ENCODE measurements around the gene CMIP.
A peak's percentile ranks its signal among the peaks of the same experiment; 100 is the strongest.

CMIP gene

GRCh38 chr16:81445143-81445961 is 744 bp downstream of the CMIP start:
- H3K4me3 ChIP-seq (ENCODE audit: low read length) = peak overlapping the region; percentile 75
- no peak for DNase-seq (ENCODE audit: low read depth, low spot score)

- peak overlapping the region; percentile 75 for H3K4me3 ChIP-seq (ENCODE audit: low read length)
- DNase-seq (ENCODE audit: low read depth, low spot score) = no peak
Observed at GRCh38 chr16:81445966-81446906, 1.6 kb downstream of the CMIP start.

- H3K4me3 ChIP-seq (ENCODE audit: low read length) = peak overlapping the region; percentile 75
Observed at GRCh38 chr16:81446907-81447268, 2.3 kb downstream of the CMIP start.

GRCh38 chr16:81447383-81448101 is 2.9 kb downstream of the CMIP start:
- no peak overlapping the region for H3K4me3 ChIP-seq (ENCODE audit: low read length)

More at GRCh38 chr16:81446907-81447268, 2.3 kb downstream of the CMIP start:
- no peak for DNase-seq (ENCODE audit: low read depth, low spot score)

GRCh38 chr16:81448154-81449131 is 3.8 kb downstream of the CMIP start:
- DNase-seq (ENCODE audit: low read depth, low spot score) = no peak
- no peak overlapping the region for H3K4me3 ChIP-seq (ENCODE audit: low read length)

More at GRCh38 chr16:81447383-81448101, 2.9 kb downstream of the CMIP start:
- DNase-seq (ENCODE audit: low read depth, low spot score) = no peak

- no peak for DNase-seq (ENCODE audit: low read depth, low spot score)
- no peak overlapping the region for H3K4me3 ChIP-seq (ENCODE audit: low read length)
Observed at GRCh38 chr16:81449241-81449640, 4.6 kb downstream of the CMIP start.

- H3K4me3 ChIP-seq (ENCODE audit: low read length) = no peak overlapping the region
- no peak for DNase-seq (ENCODE audit: low read depth, low spot score)
Observed at GRCh38 chr16:81449899-81450608, 5.4 kb downstream of the CMIP start.

- no peak for DNase-seq (ENCODE audit: low read depth, low spot score)
- H3K4me3 ChIP-seq (ENCODE audit: low read length) = no peak overlapping the region
Observed at GRCh38 chr16:81450783-81451491, 6.3 kb downstream of the CMIP start.

GRCh38 chr16:81451753-81452680 is 7.4 kb downstream of the CMIP start:
- H3K4me3 ChIP-seq (ENCODE audit: low read length) = peak overlapping the region; percentile 4
- DNase-seq (ENCODE audit: low read depth, low spot score) = no peak

- no peak for DNase-seq (ENCODE audit: low read depth, low spot score)
- no peak overlapping the region for H3K4me3 ChIP-seq (ENCODE audit: low read length)
Observed at GRCh38 chr16:81453091-81453728, 8.6 kb downstream of the CMIP start.

GRCh38 chr16:81454044-81454443 is 9.4 kb downstream of the CMIP start:
- no peak for DNase-seq (ENCODE audit: low read depth, low spot score)
- H3K4me3 ChIP-seq (ENCODE audit: low read length) = no peak overlapping the region

- DNase-seq (ENCODE audit: low read depth, low spot score) = no peak
- H3K4me3 ChIP-seq (ENCODE audit: low read length) = no peak overlapping the region
Observed at GRCh38 chr16:81455006-81455405, 10.4 kb downstream of the CMIP start.

GRCh38 chr16:81455720-81456494 is 11.3 kb downstream of the CMIP start:
- no peak for DNase-seq (ENCODE audit: low read depth, low spot score)
- H3K4me3 ChIP-seq (ENCODE audit: low read length) = no peak overlapping the region

GRCh38 chr16:81456523-81457325 is 12.1 kb downstream of the CMIP start:
- DNase-seq (ENCODE audit: low read depth, low spot score) = no peak
- no peak overlapping the region for H3K4me3 ChIP-seq (ENCODE audit: low read length)
